ENCODE data around the gene PRTG.

- TF ChIP-seq SPI1 (IDR thresholded peaks at IDR 0.05; ENCODE audit: low read depth, low read length) (no peak), POLR2AphosphoS5 (IDR thresholded peaks at IDR 0.05; ENCODE audit: low read depth, low read length) (no peak), POLR2A (IDR thresholded peaks at IDR 0.05; ENCODE audit: low read depth, low read length) (no peak), TAF1 (IDR thresholded peaks at IDR 0.05; ENCODE audit: low read depth, low read length) (no peak), PAX5 (IDR thresholded peaks at IDR 0.05; ENCODE audit: insufficient read depth, low read length, severe bottlenecking) (no peak)
These were observed 129.2 kb downstream of the PRTG start for GRCh38 chr15:55613727-55614126.
